Activated T-cell treated with anti-CD3 and anti-CD28 coated beads, Interleukin-2, amount 50 U/mL, for 4 hours (primary cell): ENCODE measurements around the gene NOL6. TPM values are rescaled to one million over a fixed set of nuclear protein-coding genes. Genes with fewer than 3 reads are reported as not detected.
"Not testable (repeated sequence)": the region's sequence is repeated elsewhere in the genome, so short reads cannot be mapped to it uniquely, and the experiment has no call there.

Experiments used
- ATAC-seq, 2 donors: fragments of 200-7000 bp; cut with Tn5 transposase; one replicate each; pipeline ENCODE4 v1.10.0; 2021
- DNase-seq: peaks from one replicate; pipeline ENCODE4 v3.0.0-alpha.2; 2020
- H3K27me3 Mint-ChIP-seq: one replicate; pipeline ENCODE4 v1.8.0; 2021; ENCODE audit warnings: low read depth, mixed read lengths
- H3K36me3 Mint-ChIP-seq: one replicate; pipeline ENCODE4 v1.8.0; 2022; ENCODE audit warnings: mixed read lengths; ENCODE audit not compliant: insufficient read depth
- H3K4me1 Mint-ChIP-seq: one replicate; pipeline ENCODE4 v1.8.0; 2021; ENCODE audit warnings: low read depth, mixed read lengths
- H3K4me3 Mint-ChIP-seq: one replicate; pipeline ENCODE4 v1.8.0; 2021; ENCODE audit warnings: mild to moderate bottlenecking, moderate library complexity, mixed read lengths
- H3K9me3 Mint-ChIP-seq: one replicate; pipeline ENCODE4 v1.8.0; 2021; ENCODE audit warnings: mixed read lengths
- total RNA-seq, 3 donors: library from RNA; stranded (reverse); gene quantifications; one replicate each; pipeline ENCODE4 v1.2.1, GENCODE V29; 2021

The NOL6 gene
- total RNA-seq, 3 donors from 2014 or later = 150 to 170 (median 165) TPM

DNA sequence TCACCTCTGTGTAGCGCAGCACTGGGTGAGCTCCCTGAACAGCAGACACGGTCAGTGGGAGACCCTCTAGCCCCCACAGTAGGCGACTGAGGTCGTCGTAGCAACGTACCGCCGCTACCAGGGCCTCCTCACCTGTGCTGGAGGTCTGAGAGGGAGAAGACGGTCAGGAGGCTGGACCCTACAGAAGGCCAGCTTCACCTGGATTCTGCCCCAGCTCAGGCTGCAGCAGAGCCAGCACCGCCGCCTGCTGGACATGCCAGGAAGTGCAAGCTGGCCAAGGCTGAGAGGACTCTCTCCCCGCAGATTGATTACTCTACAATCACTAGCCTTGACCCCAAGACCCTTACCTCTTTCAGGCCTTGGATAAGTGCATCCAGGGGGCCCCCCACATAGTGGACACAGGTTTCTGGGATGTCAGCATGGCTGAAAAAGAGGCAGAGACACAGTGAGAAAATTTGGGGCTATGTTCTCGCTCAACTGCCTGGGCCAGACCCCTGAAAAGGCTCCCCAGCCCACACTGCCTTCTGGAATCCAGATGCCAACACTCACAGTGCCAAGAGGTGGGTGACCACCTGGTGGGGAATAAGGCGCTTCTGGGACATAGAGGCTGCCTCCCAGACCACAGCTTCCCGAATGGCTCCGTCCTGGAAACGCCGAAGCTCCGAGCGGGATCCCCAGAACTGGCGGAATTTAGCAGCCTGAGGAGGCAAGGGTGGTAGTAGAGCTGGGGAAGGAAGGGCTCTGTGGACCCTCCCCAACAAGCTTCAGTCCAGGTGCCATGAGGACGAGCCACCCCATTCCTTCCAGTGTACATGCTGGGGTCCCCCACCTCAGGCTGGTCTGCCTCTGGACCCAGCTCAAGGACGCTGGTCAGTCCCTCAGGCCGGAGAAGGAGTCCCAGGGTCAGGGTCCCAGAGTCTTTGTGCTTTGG, 6.9 kb downstream of the NOL6 start:
- peaks cover 54% of the 10 kb centered on the region for H3K36me3 Mint-ChIP-seq
- H3K4me1 Mint-ChIP-seq = peaks cover 9% of the 10 kb centered on the region
- H3K9me3 Mint-ChIP-seq = no peaks in the 10 kb centered on the region
- no peaks in the 10 kb centered on the region for H3K27me3 Mint-ChIP-seq
- DNase-seq = peak; percentile 79
- no peak overlapping the region for H3K4me3 Mint-ChIP-seq
- peak; percentile 76 to 78 for ATAC-seq

DNA sequence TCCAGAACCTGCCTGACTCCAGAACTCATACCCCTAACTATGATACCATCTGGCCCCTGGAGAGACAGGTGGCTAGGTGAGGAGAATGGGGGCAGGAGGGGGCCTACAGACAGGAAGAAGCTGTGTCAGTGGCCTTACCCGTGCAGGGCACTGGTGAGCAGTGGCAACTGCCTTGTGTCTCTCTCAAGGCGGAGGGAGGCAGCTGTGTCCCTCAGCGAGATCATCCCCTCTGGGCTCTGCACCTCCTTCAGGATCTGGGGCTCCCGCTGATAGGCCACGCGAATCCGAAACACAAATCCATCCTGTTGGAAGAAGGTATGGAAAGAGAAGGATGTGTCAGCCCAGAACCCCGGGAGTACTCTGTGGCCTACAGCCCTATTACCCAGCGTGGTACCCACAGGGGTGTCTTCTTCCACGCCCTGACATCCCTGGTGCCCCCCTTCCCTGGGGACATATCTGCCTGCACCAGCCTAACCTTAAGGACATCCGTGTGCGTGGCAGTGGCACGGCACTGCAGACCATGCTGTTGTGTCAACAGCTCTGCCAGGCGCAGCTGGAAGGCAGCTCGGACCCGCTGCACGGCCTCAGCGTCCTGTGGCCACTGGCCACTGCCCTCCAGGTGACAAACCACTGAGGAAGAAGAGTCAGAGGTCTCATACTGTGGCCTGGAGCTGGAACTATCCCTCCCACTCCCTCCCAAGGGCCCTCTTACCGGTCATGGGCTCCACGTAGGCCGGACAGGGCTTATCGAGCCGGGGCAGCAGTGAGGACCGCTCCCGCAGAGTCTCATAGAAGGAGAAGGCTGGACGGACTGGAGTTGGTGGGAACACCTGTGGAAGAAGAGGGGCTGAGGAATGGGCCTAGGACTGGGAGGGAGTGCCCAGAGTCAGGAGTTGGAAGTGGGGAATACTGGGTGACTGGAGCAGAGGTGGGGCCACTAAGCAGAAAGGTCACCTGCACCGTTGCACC, 7.8 kb downstream of the NOL6 start:
- Mint-ChIP-seq H3K27me3 (no peaks in the 10 kb centered on the region), H3K4me1 (peaks cover 5% of the 10 kb centered on the region), H3K4me3 (no peak overlapping the region), H3K9me3 (no peaks in the 10 kb centered on the region), H3K36me3 (peaks cover 53% of the 10 kb centered on the region)
- DNase-seq (no peak), ATAC-seq (no peak)

DNA sequence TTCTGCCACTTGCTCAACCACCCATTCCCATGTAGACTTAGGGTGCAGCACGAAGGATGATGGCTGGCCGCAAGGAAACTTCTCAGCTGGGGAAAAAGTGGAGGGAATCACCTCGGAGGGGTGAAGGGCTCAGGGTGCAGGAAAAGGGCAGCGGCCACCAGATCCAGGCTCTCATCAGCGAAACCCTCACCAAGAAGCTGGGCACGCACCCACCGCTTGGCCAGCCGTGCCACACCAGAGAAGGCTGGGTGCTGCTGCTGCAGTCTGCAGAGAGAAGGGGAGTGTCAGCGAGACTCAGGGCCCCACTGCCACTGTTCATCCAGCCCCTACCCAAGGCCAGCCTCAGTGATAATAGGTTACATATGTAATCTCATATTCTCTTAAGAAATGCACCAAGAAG, 8.6 kb downstream of the NOL6 start:
- DNase-seq (no peak), ATAC-seq (no peak)
- Mint-ChIP-seq H3K4me1 (peaks cover 9% of the 10 kb centered on the region), H3K36me3 (peaks cover 54% of the 10 kb centered on the region), H3K9me3 (no peaks in the 10 kb centered on the region), H3K27me3 (no peaks in the 10 kb centered on the region), H3K4me3 (no peak overlapping the region)

DNA sequence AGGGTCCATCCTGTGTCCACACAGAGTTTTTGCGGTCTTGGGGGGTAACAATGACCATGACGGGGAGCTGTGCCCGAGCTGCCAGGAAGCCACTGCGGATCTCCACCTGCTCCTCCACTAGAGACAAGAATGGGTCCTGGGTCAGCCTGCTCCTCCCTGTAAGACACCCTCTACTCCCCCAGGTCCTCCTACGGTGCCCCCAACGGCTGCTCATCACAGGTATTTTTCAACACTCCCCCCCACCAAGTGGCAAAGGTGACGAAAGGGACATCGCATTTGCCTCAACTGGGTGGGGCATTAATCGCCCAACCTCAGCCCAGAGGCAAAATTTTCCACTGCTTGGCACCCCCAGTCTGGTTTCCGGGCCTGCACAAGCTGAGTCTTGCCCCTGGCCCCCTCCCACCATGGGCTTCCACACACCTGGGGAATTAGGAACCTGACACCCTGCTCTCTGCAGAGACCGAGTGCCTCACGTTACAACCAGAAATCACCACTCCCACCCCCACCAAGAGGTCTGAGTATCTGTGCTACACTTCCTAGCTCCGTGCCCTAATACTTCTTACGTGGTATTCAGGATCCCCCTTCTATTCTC, 9.6 kb downstream of the NOL6 start:
- H3K4me3 Mint-ChIP-seq = no peak overlapping the region
- peaks cover 14% of the 10 kb centered on the region for H3K4me1 Mint-ChIP-seq
- no peaks in the 10 kb centered on the region for H3K9me3 Mint-ChIP-seq
- no peak for DNase-seq
- ATAC-seq = no peak
- H3K27me3 Mint-ChIP-seq = no peaks in the 10 kb centered on the region
- peaks cover 45% of the 10 kb centered on the region for H3K36me3 Mint-ChIP-seq

DNA sequence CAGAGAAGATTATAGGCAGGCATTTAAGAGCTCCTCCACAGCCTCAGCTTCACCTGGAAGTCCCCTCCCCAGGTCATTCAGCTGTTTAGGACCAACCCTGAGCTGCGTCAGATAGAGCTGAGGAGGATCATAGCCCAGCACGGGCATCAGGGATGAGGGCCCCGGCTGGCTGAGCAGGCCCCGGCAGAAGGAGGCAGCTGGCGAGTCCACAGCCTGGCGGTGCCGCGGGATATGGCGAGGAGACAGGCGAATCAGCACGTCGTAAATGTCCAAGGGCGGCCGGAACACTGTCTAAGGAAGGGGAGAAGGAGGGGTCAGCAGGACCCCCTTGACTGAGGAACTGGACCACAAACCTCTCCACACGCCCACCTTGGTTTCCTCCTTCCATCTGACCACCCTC, 10.6 kb downstream of the NOL6 start:
- Mint-ChIP-seq H3K27me3 (no peaks in the 10 kb centered on the region), H3K36me3 (peaks cover 39% of the 10 kb centered on the region), H3K9me3 (no peaks in the 10 kb centered on the region), H3K4me3 (no peak overlapping the region), H3K4me1 (peaks cover 24% of the 10 kb centered on the region)
- DNase-seq = no peak
- ATAC-seq = no peak

DNA sequence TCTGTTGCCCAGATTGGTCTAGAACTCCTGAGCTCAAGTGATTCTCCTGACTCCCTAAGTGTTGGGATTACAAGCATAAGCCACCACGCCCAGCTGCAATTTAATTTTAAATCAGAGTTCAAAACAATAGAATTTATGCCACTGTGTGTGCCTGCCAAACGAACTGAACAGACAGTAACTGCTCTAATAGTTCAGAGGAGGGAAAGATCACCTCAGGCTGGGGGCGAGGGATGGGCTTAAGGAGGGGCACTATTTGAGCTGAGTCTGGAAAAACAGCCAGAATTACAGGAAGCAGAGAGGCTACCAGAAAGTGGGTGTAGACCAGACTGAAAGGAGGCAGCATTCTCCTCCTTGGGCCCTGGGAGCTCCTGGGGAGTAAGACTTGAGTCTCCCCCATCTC, 12.2 kb downstream of the NOL6 start:
- ATAC-seq (no peak), DNase-seq (no peak)
- H3K4me3 Mint-ChIP-seq = no peak overlapping the region
- peaks cover 30% of the 10 kb centered on the region for H3K36me3 Mint-ChIP-seq
- no peaks in the 10 kb centered on the region for H3K9me3 Mint-ChIP-seq
- H3K27me3 Mint-ChIP-seq = no peaks in the 10 kb centered on the region
- H3K4me1 Mint-ChIP-seq = peaks cover 39% of the 10 kb centered on the region

DNA sequence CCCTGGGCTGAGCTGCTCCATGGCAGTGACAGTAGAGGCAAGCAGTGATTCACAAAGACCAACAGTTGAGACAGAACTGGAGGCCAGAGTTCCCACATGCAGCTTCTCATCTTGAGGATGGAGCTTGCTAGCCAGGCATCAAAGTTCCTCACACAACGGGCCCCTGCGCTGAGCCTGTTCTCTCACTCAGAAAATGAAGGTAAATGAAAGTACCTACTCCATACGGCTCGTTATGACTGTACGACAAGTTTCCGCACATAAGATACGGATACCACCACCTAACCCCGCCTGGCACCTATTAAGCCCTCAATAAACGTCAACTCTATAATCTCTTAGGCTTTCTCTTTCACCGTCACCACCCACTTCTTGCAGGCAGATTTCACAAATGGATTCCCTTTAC, 12.9 kb downstream of the NOL6 start:
- Mint-ChIP-seq H3K36me3 (peaks cover 27% of the 10 kb centered on the region), H3K4me1 (peaks cover 45% of the 10 kb centered on the region), H3K9me3 (no peaks in the 10 kb centered on the region), H3K27me3 (no peaks in the 10 kb centered on the region), H3K4me3 (no peak overlapping the region)
- no peak for ATAC-seq
- DNase-seq = no peak

DNA sequence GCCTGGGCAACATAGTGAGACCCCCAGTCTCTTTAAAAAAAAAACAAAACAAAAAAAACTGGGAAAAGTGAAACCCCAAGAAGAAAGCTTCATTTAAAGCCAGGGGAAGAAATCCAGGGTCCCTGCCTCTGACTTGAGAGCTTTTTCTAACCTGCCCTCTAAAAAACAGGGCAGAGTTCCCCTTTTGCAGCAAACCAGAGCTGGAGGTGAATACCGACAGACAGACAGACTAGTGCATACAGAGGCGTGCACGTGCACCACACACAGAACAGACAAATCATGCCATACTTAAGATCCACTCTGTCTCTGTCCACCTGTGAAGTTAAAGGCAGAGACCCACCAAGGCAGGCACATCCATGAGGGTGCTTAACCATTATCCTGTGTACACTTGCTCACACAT, 14.6 kb downstream of the NOL6 start:
- no peaks in the 10 kb centered on the region for H3K27me3 Mint-ChIP-seq
- H3K4me1 Mint-ChIP-seq = peaks cover 56% of the 10 kb centered on the region
- H3K36me3 Mint-ChIP-seq = peaks cover 16% of the 10 kb centered on the region
- no peak for DNase-seq
- no peak overlapping the region for H3K4me3 Mint-ChIP-seq
- no peak for ATAC-seq
- H3K9me3 Mint-ChIP-seq = no peaks in the 10 kb centered on the region

DNA sequence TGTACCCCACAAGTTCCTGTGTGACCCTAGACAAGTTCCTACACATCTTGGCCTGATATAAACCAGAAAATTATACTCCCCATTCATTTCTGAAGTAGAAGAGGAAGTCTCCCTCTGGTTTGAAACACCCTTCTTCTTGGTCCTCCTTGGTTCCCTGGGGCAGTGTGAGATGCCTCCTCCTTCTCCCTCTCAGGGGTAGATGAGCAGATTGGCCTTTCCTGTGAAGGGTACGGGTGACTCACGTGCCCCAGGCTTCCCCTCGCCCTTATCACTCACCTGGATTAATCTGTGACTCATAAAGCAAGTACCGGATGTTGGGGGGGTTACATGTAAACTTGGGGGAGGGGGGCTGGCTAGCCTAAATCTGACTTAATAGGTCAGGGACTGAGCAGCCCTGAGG, 15.3 kb downstream of the NOL6 start:
- H3K36me3 Mint-ChIP-seq = peaks cover 16% of the 10 kb centered on the region
- H3K27me3 Mint-ChIP-seq = no peaks in the 10 kb centered on the region
- H3K9me3 Mint-ChIP-seq = no peaks in the 10 kb centered on the region
- H3K4me3 Mint-ChIP-seq = peak overlapping the region; percentile 53
- ATAC-seq = peak; percentile 90 to 91
- H3K4me1 Mint-ChIP-seq = peaks cover 63% of the 10 kb centered on the region
- DNase-seq = peak; percentile 71

DNA sequence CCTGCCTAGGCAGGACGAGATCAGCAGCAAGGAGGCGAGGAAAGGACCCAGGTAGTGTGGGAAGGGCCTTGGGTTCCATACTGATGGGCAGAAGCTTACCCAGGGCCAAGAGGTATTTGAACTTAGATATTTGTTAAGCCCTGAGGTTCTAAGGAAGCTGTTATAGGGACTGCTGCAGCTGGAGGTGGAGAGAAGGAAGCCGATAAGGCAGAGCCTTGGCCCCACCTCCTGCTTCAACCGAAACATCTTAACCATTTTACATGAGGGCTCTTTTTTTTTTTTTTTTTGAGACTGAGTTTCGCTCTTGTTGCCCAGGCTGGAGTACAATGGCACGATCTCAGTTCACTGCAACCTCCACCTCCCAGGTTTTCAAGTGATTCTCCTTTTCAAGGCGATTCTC, 17.8 kb downstream of the NOL6 start:
- ATAC-seq = no peak
- Mint-ChIP-seq H3K27me3 (no peaks in the 10 kb centered on the region), H3K9me3 (no peaks in the 10 kb centered on the region), H3K4me3 (no peak overlapping the region), H3K36me3 (peaks cover 4% of the 10 kb centered on the region), H3K4me1 (peaks cover 75% of the 10 kb centered on the region)
- DNase-seq = no peak

DNA sequence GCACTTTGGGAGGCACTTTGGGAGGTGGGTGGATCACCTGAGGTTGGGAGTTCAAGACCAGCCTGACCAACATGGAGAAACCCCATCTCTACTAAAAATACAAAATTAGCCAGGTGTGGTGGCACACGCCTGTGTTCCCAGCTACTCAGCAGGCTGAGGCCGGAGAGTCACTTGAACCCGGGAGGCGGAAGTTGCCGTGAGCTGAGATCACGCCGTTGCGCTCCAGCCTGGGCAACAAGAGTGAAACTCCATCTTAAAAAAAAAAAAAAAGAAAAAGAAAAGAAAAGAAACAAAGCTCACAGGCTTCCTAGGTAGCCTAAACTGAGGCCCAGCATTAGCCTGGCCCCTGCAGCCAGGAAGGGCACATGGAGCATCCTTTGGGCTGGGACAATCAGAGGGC, 18.3 kb downstream of the NOL6 start:
- not testable (repeated sequence) for H3K36me3 Mint-ChIP-seq, ATAC-seq, DNase-seq, H3K9me3 Mint-ChIP-seq, H3K27me3 Mint-ChIP-seq, H3K4me3 Mint-ChIP-seq
- H3K4me1 Mint-ChIP-seq = peaks cover 74% of the 10 kb centered on the region

DNA sequence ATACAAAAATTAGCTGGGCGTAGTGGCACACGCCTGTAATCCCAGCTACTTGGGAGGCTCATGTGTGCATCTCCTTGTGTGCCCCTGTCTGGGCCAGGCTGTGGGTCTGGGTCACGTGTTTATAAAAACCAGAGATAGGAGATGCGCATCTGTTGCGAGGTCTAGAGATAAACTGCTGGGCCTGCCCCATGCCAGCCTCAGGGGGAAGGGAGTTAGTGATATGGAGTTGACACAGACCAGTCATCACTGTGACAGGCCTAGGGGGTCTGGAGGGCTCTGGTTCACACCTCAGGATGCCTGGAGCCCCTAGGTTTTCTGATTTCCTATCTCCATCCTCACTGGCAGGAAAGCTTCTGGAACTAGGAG, 19.1 kb downstream of the NOL6 start:
- ATAC-seq, H3K9me3 Mint-ChIP-seq, H3K36me3 Mint-ChIP-seq, H3K4me3 Mint-ChIP-seq, DNase-seq, H3K27me3 Mint-ChIP-seq: not testable (repeated sequence)
- H3K4me1 Mint-ChIP-seq = peaks cover 70% of the 10 kb centered on the region

DNA sequence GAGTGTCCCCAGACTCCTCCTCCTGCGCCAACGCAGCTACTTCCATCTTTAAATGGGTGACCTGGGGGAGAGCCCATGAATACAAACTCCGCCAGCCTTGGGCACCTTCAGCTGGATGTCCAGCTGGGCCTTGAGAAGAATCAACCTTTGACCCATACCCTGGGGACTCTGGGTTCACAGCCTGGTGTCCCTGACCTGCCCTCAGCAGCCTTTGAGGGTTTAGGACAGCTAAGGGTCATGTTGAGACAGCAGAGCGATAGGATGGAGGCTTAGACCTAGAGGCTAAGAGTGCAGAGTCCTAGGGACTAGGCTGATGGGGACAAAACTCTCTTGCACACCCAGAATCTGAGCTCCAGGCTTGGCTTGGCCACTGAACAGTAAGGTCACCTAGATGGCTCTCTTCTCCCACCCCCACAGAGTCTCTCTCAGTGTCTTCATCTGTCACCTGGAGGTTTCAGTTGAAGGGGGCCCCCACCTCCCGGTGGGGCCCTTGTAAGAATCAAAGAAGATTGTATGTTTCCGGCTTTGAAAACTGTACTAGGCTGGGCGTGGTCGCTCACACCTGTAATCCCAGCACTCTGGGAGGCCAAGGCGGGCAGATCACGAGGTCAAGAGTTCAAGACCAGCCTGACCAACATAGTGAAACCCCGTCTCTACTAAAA, 19.6 kb downstream of the NOL6 start:
- DNase-seq = no peak
- no peaks in the 10 kb centered on the region for H3K9me3 Mint-ChIP-seq

More for the DNA sequence above, 19.6 kb downstream of the NOL6 start:
- no peak overlapping the region for H3K4me3 Mint-ChIP-seq
- no peaks in the 10 kb centered on the region for H3K27me3 Mint-ChIP-seq
- peaks cover 65% of the 10 kb centered on the region for H3K4me1 Mint-ChIP-seq
- ATAC-seq = no peak
- H3K36me3 Mint-ChIP-seq = no peaks in the 10 kb centered on the region
